Keratinocyte (primary cell): Measurements from ENCODE around the gene SLC16A1.

Source experiments
- EZH2 ChIP-seq: IDR thresholded peaks from one replicate; pipeline ENCODE4 v1.6.1; 2012; ENCODE audit warnings: inconsistent platforms, mild to moderate bottlenecking, low read length, moderate library complexity
- TF ChIP-seq, protein P1 (sequence below), 3 experiments: IDR thresholded peaks in 1 of 3; conservative IDR thresholded peaks in 1 of 3; optimal IDR thresholded peaks in 1 of 3; 2 replicates in 2 of 3; 3 replicates in 1 of 3; pipeline versions ENCODE3 to v1.5.1; 2011; ENCODE audit warnings: low read length in 3 of 3, mild to moderate bottlenecking in 3 of 3, moderate library complexity in 2 of 3, control low read depth in 1 of 3, inconsistent platforms in 1 of 3; ENCODE audit not compliant: insufficient read depth in 2 of 3; ENCODE audit errors: extremely low read depth in 1 of 3

GRCh38 chr1:112955773-112956543, at the start of gene SLC16A1:
- TF ChIP-seq, protein P1, sequence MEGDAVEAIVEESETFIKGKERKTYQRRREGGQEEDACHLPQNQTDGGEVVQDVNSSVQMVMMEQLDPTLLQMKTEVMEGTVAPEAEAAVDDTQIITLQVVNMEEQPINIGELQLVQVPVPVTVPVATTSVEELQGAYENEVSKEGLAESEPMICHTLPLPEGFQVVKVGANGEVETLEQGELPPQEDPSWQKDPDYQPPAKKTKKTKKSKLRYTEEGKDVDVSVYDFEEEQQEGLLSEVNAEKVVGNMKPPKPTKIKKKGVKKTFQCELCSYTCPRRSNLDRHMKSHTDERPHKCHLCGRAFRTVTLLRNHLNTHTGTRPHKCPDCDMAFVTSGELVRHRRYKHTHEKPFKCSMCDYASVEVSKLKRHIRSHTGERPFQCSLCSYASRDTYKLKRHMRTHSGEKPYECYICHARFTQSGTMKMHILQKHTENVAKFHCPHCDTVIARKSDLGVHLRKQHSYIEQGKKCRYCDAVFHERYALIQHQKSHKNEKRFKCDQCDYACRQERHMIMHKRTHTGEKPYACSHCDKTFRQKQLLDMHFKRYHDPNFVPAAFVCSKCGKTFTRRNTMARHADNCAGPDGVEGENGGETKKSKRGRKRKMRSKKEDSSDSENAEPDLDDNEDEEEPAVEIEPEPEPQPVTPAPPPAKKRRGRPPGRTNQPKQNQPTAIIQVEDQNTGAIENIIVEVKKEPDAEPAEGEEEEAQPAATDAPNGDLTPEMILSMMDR (optimal IDR thresholded peaks at IDR 0.05 in 1 of 3, IDR thresholded peaks at IDR 0.05 in 1 of 3, conservative IDR thresholded peaks at IDR 0.05 in 1 of 3; ENCODE audit: extremely low read depth in 1 of 3, insufficient read depth in 2 of 3, low read length in 3 of 3): peak in 1 of 3 experiments; percentile 55
- no peak for TF ChIP-seq EZH2
